IPS-20b (cell line): ENCODE data around the gene DYNC2I2.
"Not testable (repeated sequence)": the region's sequence is repeated elsewhere in the genome, so short reads cannot be mapped to it uniquely, and the experiment has no call there.

ENCODE experiments used
- H3K27ac ChIP-seq: one replicate; pipeline ENCODE4 v1.5.1; 2013; ENCODE audit warnings: low read length
- H3K27me3 ChIP-seq: 2 replicates; pipeline ENCODE4 v1.6.1; 2013; ENCODE audit warnings: mild to moderate bottlenecking, low read length, inconsistent platforms; ENCODE audit not compliant: insufficient read depth
- H3K36me3 ChIP-seq: 2 replicates; pipeline ENCODE4 v1.6.1; 2013; ENCODE audit warnings: low read depth, mild to moderate bottlenecking, inconsistent platforms, low read length, moderate library complexity; ENCODE audit not compliant: insufficient read depth
- H3K4me1 ChIP-seq: 2 replicates; pipeline ENCODE4 v1.6.1; 2013; ENCODE audit warnings: mild to moderate bottlenecking, control low read depth, inconsistent platforms, low read length, moderate library complexity; ENCODE audit not compliant: insufficient read depth
- H3K4me3 ChIP-seq: 2 replicates; pipeline ENCODE4 v1.5.1; 2013; ENCODE audit warnings: mild to moderate bottlenecking, low read length, inconsistent platforms
- H3K9ac ChIP-seq: 2 replicates; pipeline ENCODE4 v1.6.1; 2013; ENCODE audit warnings: low read depth, mild to moderate bottlenecking, inconsistent platforms, low read length, moderate library complexity
- H3K9me3 ChIP-seq: 2 replicates; pipeline ENCODE4 v1.6.1; 2013; ENCODE audit warnings: mild to moderate bottlenecking, low read depth, low read length, inconsistent platforms; ENCODE audit not compliant: insufficient read depth

DYNC2I2 gene

GRCh38 chr9:128684065-128684324 lies 27.3 kb upstream of the DYNC2I2 start:
- H3K9ac ChIP-seq: peak overlapping the region; percentile 100
- peaks cover 5% of the 10 kb centered on the region for H3K4me1 ChIP-seq
- H3K36me3 ChIP-seq: peaks cover 29% of the 10 kb centered on the region
- H3K27me3 ChIP-seq: no peaks in the 10 kb centered on the region
- H3K9me3 ChIP-seq: no peaks in the 10 kb centered on the region
- H3K27ac ChIP-seq: peak overlapping the region; percentile 100
- peak overlapping the region; percentile 99 for H3K4me3 ChIP-seq

- Histone ChIP-seq H3K27ac (peak overlapping the region; percentile 100), H3K9me3 (no peaks in the 10 kb centered on the region), H3K9ac (peak overlapping the region; percentile 100), H3K4me1 (peaks cover 5% of the 10 kb centered on the region), H3K27me3 (no peaks in the 10 kb centered on the region), H3K4me3 (peak overlapping the region; percentile 99), H3K36me3 (peaks cover 29% of the 10 kb centered on the region)
Observed at GRCh38 chr9:128683340-128684064, 26.9 kb upstream of the DYNC2I2 start.

- no peak overlapping the region for H3K4me3 ChIP-seq
- no peak overlapping the region for H3K9ac ChIP-seq
Observed at GRCh38 chr9:128677794-128678193, 21.1 kb upstream of the DYNC2I2 start.

DNA sequence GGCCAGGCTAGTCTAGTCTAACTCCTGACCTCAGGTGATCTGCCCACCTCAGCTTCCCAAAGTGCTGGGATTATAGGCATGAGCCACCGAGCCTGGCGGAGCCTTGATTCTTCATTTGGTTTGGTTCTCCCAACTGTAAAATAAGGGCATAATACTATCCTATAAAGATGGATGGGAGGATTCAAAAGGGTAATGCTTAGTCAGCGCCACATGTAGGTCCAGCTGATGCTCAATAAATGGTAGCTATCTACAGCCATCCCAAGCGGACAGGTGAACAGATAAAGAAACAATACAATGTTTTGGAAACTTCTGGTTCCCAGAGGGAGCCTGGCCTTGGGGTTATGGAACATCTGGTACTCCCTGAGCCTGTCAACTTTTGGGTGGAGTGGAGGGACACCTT lies 18.7 kb upstream of the DYNC2I2 start:
- Histone ChIP-seq H3K27me3 (no peaks in the 10 kb centered on the region), H3K36me3 (no peaks in the 10 kb centered on the region), H3K4me1 (no peaks in the 10 kb centered on the region), H3K9ac (no peak overlapping the region), H3K4me3 (no peak overlapping the region), H3K27ac (no peak overlapping the region), H3K9me3 (no peaks in the 10 kb centered on the region)

More at GRCh38 chr9:128677794-128678193, 21.1 kb upstream of the DYNC2I2 start:
- no peaks in the 10 kb centered on the region for H3K36me3 ChIP-seq
- no peak overlapping the region for H3K27ac ChIP-seq
- H3K4me1 ChIP-seq: no peaks in the 10 kb centered on the region
- H3K27me3 ChIP-seq: no peaks in the 10 kb centered on the region
- no peaks in the 10 kb centered on the region for H3K9me3 ChIP-seq

GRCh38 chr9:128669786-128670185 lies 13.1 kb upstream of the DYNC2I2 start:
- Histone ChIP-seq H3K36me3 (no peaks in the 10 kb centered on the region), H3K27ac (no peak overlapping the region), H3K4me1 (no peaks in the 10 kb centered on the region), H3K9ac (no peak overlapping the region), H3K9me3 (no peaks in the 10 kb centered on the region), H3K4me3 (no peak overlapping the region), H3K27me3 (no peaks in the 10 kb centered on the region)

GRCh38 chr9:128666481-128666941 lies 9.9 kb upstream of the DYNC2I2 start:
- not testable (repeated sequence) for H3K36me3 ChIP-seq, H3K9me3 ChIP-seq, H3K4me3 ChIP-seq, H3K27me3 ChIP-seq, H3K4me1 ChIP-seq, H3K27ac ChIP-seq, H3K9ac ChIP-seq

- H3K4me3 ChIP-seq: no peak overlapping the region
- H3K9me3 ChIP-seq: no peaks in the 10 kb centered on the region
- no peaks in the 10 kb centered on the region for H3K27me3 ChIP-seq
- H3K27ac ChIP-seq: no peak overlapping the region
- H3K36me3 ChIP-seq: no peaks in the 10 kb centered on the region; the same call in 1 of the 2 replicates
- no peak overlapping the region for H3K9ac ChIP-seq
- no peaks in the 10 kb centered on the region for H3K4me1 ChIP-seq
Observed at GRCh38 chr9:128657796-128658195, 1.1 kb upstream of the DYNC2I2 start.

GRCh38 chr9:128657344-128657704 lies 677 bp upstream of the DYNC2I2 start:
- peak overlapping the region; percentile 100; the same call in 1 of the 2 replicates for H3K9ac ChIP-seq
- peak overlapping the region; percentile 85 for H3K4me3 ChIP-seq
- peak overlapping the region; percentile 100 for H3K27ac ChIP-seq
- no peaks in the 10 kb centered on the region for H3K9me3 ChIP-seq
- no peaks in the 10 kb centered on the region; the same call in 1 of the 2 replicates for H3K36me3 ChIP-seq
- H3K27me3 ChIP-seq: no peaks in the 10 kb centered on the region
- no peaks in the 10 kb centered on the region for H3K4me1 ChIP-seq

GRCh38 chr9:128654481-128654880 lies 2.2 kb downstream of the DYNC2I2 start:
- H3K9ac ChIP-seq: no peak overlapping the region
- H3K36me3 ChIP-seq: no peaks in the 10 kb centered on the region; the same call in 1 of the 2 replicates
- no peaks in the 10 kb centered on the region for H3K9me3 ChIP-seq
- H3K4me3 ChIP-seq: no peak overlapping the region
- no peaks in the 10 kb centered on the region for H3K4me1 ChIP-seq
- no peaks in the 10 kb centered on the region for H3K27me3 ChIP-seq
- H3K27ac ChIP-seq: no peak overlapping the region

GRCh38 chr9:128653908-128654307 lies 2.7 kb downstream of the DYNC2I2 start:
- no peaks in the 10 kb centered on the region; the same call in none of the 2 replicates for H3K36me3 ChIP-seq
- H3K27ac ChIP-seq: no peak overlapping the region
- H3K9me3 ChIP-seq: no peaks in the 10 kb centered on the region
- H3K9ac ChIP-seq: no peak overlapping the region
- no peaks in the 10 kb centered on the region for H3K27me3 ChIP-seq
- H3K4me3 ChIP-seq: no peak overlapping the region
- H3K4me1 ChIP-seq: no peaks in the 10 kb centered on the region

GRCh38 chr9:128651798-128652197 lies 4.8 kb downstream of the DYNC2I2 start:
- Histone ChIP-seq H3K4me1 (no peaks in the 10 kb centered on the region), H3K4me3 (no peak overlapping the region), H3K27ac (no peak overlapping the region), H3K36me3 (no peaks in the 10 kb centered on the region; the same call in none of the 2 replicates), H3K27me3 (no peaks in the 10 kb centered on the region), H3K9me3 (no peaks in the 10 kb centered on the region), H3K9ac (no peak overlapping the region)

DNA sequence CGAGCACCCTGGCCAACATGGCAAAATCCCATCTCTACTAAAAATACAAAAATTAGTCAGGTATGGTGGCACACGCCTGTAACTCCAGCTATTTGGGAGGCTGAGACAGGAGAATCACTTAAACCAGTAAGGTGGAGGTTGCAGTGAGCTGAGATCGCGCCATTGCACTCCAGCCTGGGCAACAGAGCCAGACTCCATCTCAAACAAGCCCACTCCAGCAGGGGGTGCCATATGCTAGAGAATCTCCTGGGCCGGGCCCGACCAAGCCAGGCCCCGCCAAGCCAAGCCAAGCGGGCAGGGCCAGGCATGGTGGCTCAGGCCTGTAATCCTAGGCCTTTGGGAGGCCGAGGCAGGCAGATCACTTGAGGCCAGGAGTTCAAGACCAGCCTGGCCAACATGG lies 8.4 kb downstream of the DYNC2I2 start:
- H3K4me1 ChIP-seq, H3K36me3 ChIP-seq, H3K9ac ChIP-seq, H3K27ac ChIP-seq, H3K9me3 ChIP-seq, H3K27me3 ChIP-seq, H3K4me3 ChIP-seq: not testable (repeated sequence)
